CD4-positive, alpha-beta T cell treated with Interferon alpha-2 for 1 hour (primary cell): ENCODE data around the gene ANK3.
A peak's percentile ranks its signal among the peaks of the same experiment; 100 is the strongest.

ENCODE experiments used
- DNase-seq, 2 donors: peaks; one replicate each; pipeline ENCODE4 v3.0.0-alpha.2; 2020 to 2022

Gene ANK3

DNA sequence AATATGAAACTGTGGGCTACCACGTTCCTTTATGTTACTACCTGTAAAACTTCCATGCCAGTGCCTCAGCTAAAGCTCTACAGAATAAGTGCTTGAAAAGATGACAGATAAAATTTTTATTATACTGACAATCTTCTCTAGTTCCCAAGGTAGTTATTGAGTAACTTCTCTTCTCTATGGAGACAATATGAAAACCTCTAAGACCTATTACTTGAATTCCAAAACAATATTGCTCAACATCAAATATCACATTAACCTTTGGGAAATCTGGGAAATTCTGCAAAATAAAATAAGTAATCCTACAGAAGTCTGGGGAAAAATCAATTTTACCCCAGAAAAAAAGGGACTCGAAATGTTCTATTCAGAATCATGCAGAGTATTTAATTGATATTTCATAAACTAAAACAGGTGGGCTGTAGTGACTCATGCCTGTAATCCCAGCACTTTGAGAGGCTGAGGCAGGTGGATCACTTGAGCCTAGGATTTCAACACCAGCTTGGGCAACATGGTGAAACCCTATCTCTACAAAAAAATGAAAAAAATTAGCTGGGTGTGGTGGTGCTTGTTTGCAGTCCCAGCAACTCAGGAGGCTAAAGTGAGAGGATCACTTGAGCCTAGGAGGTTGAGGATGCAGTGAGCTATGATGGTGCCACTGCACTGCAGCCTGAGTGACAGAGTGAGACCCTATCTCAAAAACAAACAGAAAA is 23.8 kb upstream of the ANK3 start:
- DNase-seq: no peak

DNA sequence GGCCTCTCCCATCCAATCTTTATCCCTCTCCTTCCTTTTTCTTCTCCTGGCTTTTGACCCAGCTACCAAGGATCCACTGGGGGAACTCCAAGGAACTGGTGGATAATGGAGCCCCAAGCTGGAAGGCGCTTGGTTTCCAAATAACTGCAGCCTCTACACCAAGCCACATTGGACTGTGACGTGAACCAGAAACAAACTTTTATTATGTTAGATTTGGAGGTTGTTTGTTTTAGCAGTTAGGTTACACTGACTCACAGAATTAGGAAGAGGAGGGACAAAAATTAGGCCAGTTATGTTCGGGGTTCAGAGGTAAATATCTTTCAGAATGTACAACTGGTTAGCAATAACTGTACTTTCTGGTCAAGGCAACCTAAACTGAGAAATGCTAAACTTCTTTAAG is 21.3 kb upstream of the ANK3 start:
- no peak for DNase-seq

GRCh38 chr10:60409202-60409601 is 19.5 kb upstream of the ANK3 start:
- no peak for DNase-seq

DNA sequence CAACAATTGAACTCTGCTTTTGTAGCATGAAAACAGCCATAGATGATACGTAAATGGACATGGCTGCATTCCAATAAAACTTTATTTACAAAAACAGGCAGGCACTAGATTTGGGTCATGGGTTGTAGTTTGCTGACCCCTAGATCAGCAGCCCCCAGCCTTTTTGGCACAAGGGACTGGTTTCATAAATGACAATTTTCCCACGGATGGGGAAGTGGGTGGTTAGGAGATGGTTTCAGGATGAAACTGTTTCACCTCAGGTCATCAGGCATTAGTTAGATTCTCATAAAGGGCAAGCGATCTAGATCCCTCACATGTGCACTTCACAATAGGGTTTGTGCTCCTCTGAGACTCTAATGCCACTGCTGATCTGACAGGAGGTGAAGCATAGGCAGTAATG is 16.5 kb upstream of the ANK3 start:
- no peak for DNase-seq

GRCh38 chr10:60405172-60405571 is 15.5 kb upstream of the ANK3 start:
- no peak for DNase-seq

- no peak for DNase-seq
Observed at GRCh38 chr10:60403168-60403873, 13.6 kb upstream of the ANK3 start.

DNA sequence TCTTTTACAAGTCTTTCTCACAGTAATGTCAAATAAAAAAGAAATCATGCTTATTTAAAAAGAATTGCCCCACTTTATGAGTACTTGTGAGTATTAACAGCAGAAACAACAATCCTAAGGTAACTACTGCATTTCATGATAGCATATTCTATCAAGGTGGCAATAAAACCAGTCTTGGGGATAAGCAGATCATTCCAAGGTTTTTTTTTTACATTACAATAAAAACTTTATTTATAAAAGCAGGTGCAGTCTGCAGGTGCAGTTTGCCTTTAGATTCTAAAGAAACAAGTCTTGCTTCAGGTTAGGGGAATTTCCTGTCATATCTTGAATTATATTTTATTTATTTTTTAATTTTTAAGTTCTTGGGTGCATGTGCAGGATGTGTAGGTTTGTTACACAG is 10.7 kb upstream of the ANK3 start:
- DNase-seq: no peak

- no peak for DNase-seq
Observed at GRCh38 chr10:60399328-60399727, 9.7 kb upstream of the ANK3 start.

- DNase-seq: no peak
Observed at GRCh38 chr10:60397792-60398191, 8.1 kb upstream of the ANK3 start.

GRCh38 chr10:60396766-60397165 is 7.1 kb upstream of the ANK3 start:
- DNase-seq: no peak

DNA sequence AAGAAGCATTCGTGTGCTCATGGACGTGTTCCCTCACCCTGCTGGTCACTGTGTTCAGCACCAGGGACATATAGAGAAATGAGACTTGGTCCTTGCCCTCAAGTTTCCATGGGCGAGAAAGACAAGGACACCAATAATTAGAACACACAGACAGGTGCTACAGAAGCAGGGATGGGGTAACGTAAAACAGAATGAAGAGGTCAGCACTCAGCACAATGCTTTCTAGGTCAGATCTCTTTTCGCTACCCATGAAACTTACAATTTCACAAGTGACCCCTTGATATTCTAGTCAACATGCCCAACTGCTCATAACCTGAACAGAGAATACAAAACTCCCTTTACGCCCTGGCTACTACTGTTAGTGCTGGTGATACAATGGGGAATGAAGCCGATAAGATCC is 6.0 kb upstream of the ANK3 start:
- DNase-seq: no peak

GRCh38 chr10:60394446-60394845 is 4.8 kb upstream of the ANK3 start:
- peak in 1 of 2 donors; percentile 8 for DNase-seq

DNA sequence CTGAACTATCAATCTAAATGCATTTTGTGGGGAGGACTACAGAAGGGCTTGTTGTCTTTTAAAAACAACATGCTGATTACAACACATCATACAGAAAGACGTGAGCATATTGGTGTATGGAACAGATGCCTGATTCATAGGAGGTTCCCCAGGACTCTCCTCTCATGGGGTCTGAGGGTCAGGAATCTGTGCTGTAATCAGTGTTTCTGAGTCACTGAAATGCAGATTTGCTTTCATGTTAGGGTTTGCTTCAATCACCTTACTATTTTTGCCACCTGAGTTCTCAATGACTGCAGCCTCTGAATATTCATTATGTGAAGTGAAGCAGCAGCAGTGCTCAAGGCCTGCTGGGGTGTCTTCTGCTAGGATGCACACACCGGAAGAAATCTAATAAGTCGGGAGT is 550 bp upstream of the ANK3 start:
- no peak for DNase-seq

DNA sequence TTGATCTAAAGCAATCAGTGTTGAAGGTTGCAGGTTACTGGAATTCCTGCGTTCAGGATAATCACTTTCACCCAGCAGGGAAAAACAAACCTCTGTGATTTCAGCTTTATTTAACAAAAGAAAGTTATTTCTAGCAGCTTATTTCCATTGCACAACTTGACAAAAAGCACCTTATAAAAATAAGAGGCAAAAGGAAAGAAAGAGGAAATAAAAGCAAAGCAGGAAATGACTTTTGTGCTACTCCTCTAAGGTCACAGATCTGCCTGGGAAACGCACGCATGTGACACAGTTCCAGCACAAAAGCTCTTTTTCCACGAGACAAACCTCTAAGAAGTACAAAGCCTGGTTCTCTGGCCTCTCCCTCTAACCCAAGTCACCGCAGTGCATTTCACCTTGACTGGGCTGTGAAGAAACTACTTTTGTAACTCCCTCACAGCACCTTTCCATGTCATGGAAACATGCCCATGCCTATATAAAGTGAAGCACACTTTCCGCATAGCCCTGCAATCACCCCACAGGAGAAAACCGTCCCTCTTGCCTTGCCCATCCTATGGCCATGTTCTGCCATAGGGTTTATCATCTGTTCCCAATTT is 870 bp downstream of the ANK3 start:
- DNase-seq: no peak

DNA sequence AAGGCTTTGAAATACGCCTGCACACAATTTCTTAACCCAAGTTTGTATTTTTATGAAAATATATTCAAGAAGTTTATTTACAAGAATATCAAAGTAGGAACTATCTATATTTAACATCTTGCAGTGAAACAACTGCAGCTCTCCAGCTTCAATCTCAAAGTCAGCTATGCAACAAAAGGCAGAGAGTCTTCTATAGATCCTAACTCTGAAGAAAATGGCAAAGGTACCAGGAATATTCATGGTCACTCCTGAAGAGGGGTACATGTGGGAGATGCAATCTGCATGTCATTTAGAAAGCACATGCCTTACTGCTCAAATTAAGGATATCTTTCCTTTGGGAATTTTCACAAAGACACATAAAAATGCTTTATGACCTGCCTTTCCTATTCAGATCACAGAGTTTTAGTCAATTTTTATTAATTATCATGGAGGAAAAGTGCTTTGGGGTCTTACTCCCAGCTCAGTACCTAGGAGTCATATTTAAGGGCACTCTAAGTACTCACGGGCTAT is 1.5 kb downstream of the ANK3 start:
- no peak for DNase-seq

- no peak for DNase-seq
Observed at GRCh38 chr10:60387531-60387930, 2.1 kb downstream of the ANK3 start.

- no peak for DNase-seq
Observed at GRCh38 chr10:60385399-60385738, 4.3 kb downstream of the ANK3 start.

GRCh38 chr10:60384708-60385398 is 4.8 kb downstream of the ANK3 start:
- no peak for DNase-seq

DNA sequence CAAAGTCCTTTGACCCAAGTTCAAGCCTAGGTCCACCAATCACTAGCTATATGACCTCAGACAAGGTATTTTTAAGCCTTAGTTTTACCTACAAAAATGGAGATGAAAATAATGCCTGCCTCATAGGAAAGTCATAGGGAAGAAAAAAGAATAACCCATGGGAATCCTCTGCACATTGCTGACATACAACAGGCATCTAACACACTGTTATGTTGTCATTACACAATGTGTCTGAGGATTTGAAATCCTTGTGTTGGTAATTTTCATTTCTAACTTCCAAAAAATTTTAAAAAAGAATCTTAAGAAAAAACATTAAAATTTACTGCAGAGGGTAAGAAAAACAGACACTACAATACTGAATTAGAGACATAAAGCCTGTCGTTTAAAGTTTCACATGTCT is 5.7 kb downstream of the ANK3 start:
- no peak for DNase-seq

DNA sequence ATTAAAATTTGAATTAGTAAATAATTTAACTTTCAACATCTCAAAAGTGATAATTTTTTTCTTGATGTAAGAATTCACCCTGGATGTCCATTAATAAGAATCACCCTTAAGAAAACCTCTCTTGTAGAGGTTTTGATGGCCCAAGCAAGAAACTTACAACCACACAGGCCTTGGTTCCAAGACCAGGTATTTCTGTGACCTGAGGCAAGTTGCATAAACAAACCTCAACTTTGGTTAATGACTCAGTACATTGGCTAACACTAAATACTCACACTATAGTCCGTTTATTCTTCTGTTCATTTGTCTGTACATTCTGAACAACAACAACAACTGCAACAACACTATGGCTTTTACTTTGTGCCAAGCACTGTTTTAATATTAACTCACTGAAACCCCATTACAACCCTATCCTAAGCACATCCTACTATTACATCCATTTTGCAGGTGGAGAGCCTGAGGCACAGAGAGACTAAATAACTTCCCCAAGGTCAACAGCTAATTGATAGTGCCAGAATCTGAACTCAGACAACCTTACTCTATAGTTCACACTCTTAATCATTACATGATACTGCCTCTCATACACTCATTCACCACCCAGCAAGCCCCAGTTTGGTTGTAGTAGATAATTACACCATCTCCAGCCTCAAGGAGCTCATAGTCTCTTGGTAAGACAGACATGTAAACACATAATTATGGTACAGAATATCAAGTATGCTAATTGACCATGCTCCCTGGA is 6.6 kb downstream of the ANK3 start:
- no peak for DNase-seq

DNA sequence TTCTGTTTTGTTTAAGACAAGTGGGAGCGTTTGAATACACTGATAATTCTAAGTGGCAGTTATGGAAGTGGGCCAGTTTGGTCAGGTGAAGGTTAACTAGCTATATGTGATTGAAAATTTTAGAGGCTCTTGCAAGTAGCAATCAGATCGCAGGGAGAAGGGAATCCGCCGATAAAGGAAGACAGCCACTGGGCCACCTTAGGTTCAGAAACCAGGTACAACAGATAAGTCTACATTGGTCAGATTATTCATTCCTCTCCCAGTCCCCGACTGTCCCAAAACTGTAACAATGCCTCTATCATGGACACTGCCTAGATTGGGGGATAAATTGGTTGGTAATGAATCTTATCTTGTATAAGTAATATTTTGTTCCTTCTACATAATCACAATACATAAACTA is 8.9 kb downstream of the ANK3 start:
- DNase-seq: no peak

GRCh38 chr10:60377955-60378354 is 11.7 kb downstream of the ANK3 start:
- no peak for DNase-seq

DNA sequence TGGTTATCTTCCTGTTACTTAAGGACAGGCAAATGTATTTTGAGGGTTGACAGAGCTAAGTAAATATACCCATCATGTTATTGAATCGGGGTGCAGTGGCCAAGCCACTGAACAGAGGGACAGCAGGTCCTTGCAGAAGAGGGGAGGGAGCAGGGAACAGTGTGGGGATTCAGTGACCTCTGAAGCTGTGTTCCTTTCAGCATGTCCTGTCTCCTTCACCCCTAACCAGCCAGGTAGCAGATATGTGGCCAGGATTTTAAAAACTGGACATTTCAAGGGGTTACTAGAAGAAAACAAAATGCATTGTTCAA is 12.7 kb downstream of the ANK3 start:
- no peak for DNase-seq
